Keratinocyte (primary cell): Measurements from ENCODE around the gene CNP. TPM values are rescaled to one million over a fixed set of nuclear protein-coding genes. Genes with fewer than 3 reads are reported as not detected.

Source experiments
- DNase-seq: peaks from one replicate; pipeline ENCODE4 v3.0.0-alpha.2; 2011; ENCODE audit warnings: low read depth, missing footprints, low spot score
- FAIRE-seq: peaks from 2 replicates; lab custom pipeline; 2011; peaks lifted over from hg19 to GRCh38; lab: Jason Lieb, UNC
- H2AFZ ChIP-seq: 2 replicates; pipeline ENCODE4 v1.6.0; 2012; ENCODE audit warnings: low read length, control low read depth, inconsistent platforms; ENCODE audit not compliant: control insufficient read depth
- H3K27ac ChIP-seq: 2 replicates; pipeline ENCODE4 v1.5.1; 2011; ENCODE audit warnings: low read length; ENCODE audit not compliant: control insufficient read depth, insufficient read depth
- H3K27me3 ChIP-seq: 3 replicates; pipeline ENCODE4 v1.6.0; 2011; ENCODE audit warnings: low read length; ENCODE audit not compliant: control insufficient read depth, insufficient read depth; ENCODE audit errors: extremely low read depth
- H3K36me3 ChIP-seq, 2 experiments: 2 replicates in 1 of 2; 3 replicates in 1 of 2; pipeline ENCODE4 v1.5.1; 2011; ENCODE audit warnings: low read length in 2 of 2, mild to moderate bottlenecking in 1 of 2; ENCODE audit not compliant: control insufficient read depth in 2 of 2, insufficient read depth in 2 of 2; ENCODE audit errors: extremely low read depth in 1 of 2
- H3K4me1 ChIP-seq: 3 replicates; pipeline ENCODE4 v1.5.1; 2011; ENCODE audit warnings: low read length; ENCODE audit not compliant: control insufficient read depth, insufficient read depth; ENCODE audit errors: extremely low read depth
- H3K4me2 ChIP-seq: 3 replicates; pipeline ENCODE4 v1.6.0; 2011; ENCODE audit warnings: low read depth, low read length; ENCODE audit not compliant: control insufficient read depth, insufficient read depth; ENCODE audit errors: extremely low read depth
- H3K4me3 ChIP-seq, 3 experiments: fragments of 200-600 bp in 1 of 3; sonication (generic) in 1 of 3; 2 replicates in 2 of 3; 3 replicates in 1 of 3; pipeline ENCODE4 v1.5.1; 2011 to 2016; ENCODE audit warnings: low read length in 3 of 3, mild to moderate bottlenecking in 3 of 3, control low read depth in 2 of 3, inconsistent platforms in 1 of 3, low read depth in 1 of 3, mixed read lengths in 1 of 3, mixed run types in 1 of 3, moderate library complexity in 1 of 3; ENCODE audit not compliant: control insufficient read depth in 2 of 3, insufficient read depth in 2 of 3; ENCODE audit errors: extremely low read depth in 1 of 3
- H3K79me2 ChIP-seq: 2 replicates; pipeline ENCODE4 v1.6.0; 2012; ENCODE audit warnings: low read length; ENCODE audit not compliant: control insufficient read depth, insufficient read depth
- H3K9ac ChIP-seq: 3 replicates; pipeline ENCODE4 v1.6.0; 2011; ENCODE audit warnings: low read length; ENCODE audit not compliant: control insufficient read depth, insufficient read depth; ENCODE audit errors: extremely low read depth
- H3K9me1 ChIP-seq: 3 replicates; pipeline ENCODE4 v1.6.0; 2011; ENCODE audit warnings: low read length; ENCODE audit not compliant: control insufficient read depth, insufficient read depth; ENCODE audit errors: extremely low read depth
- H3K9me3 ChIP-seq: 2 replicates; pipeline ENCODE4 v1.5.1; 2012; ENCODE audit warnings: low read depth, low read length; ENCODE audit not compliant: control insufficient read depth
- H4K20me1 ChIP-seq: 3 replicates; pipeline ENCODE4 v1.6.0; 2011; ENCODE audit warnings: low read length; ENCODE audit not compliant: control insufficient read depth, insufficient read depth; ENCODE audit errors: extremely low read depth
- CTCF ChIP-seq, 3 experiments: IDR thresholded peaks in 1 of 3; conservative IDR thresholded peaks in 1 of 3; optimal IDR thresholded peaks in 1 of 3; 2 replicates in 2 of 3; 3 replicates in 1 of 3; pipeline versions ENCODE3 to v1.5.1; 2011; ENCODE audit warnings: low read length in 3 of 3, mild to moderate bottlenecking in 3 of 3, moderate library complexity in 2 of 3, control low read depth in 1 of 3, inconsistent platforms in 1 of 3; ENCODE audit not compliant: insufficient read depth in 2 of 3; ENCODE audit errors: extremely low read depth in 1 of 3
- EZH2 ChIP-seq: IDR thresholded peaks from one replicate; pipeline ENCODE4 v1.6.1; 2012; ENCODE audit warnings: inconsistent platforms, mild to moderate bottlenecking, low read length, moderate library complexity
- dilution Hi-C: fragments of 300-500 bp; cut with MboI; formaldehyde crosslinking; loops from one replicate; pipeline ENCODE4 v1.7.0; 2020; ENCODE audit warnings: low sequenced_read_pairs; ENCODE audit not compliant: extremely low pct_ligation_motif_present
- polyA plus RNA-seq, 5 experiments: library from polyadenylated mRNA; depleted of rRNA in 3 of 5; stranded (reverse) in 3 of 5; stranded (forward) in 1 of 5; unstranded in 1 of 5; fragments of >200 nt; gene quantifications; 1 replicate in 1 of 5; 2 replicates in 3 of 5; 3 replicates in 1 of 5; pipeline versions ENCODE4 v1.2.1 to v1.2.3, GENCODE V29; 2011 to 2012; ENCODE audit warnings: missing spikeins in 2 of 5, low read depth in 1 of 5, low replicate concordance in 1 of 5

Gene CNP
- polyA plus RNA-seq, 1 donor (not counting 4 experiments of a cell fraction or from before 2014, with no cell fraction given) = 32.4 TPM

GRCh38 chr17:41976142-41976768 is 9.7 kb downstream of the CNP start:
- Histone ChIP-seq H3K36me3 (peaks cover 44 to 48% of the 10 kb centered on the region in 2 experiments), H3K9ac (no peak overlapping the region), H4K20me1 (no peaks in the 10 kb centered on the region), H3K9me1 (no peaks in the 10 kb centered on the region), H3K27me3 (no peaks in the 10 kb centered on the region), H2AFZ (no peak overlapping the region), H3K27ac (no peak overlapping the region), H3K4me2 (no peak overlapping the region), H3K4me1 (peaks cover 5% of the 10 kb centered on the region), H3K9me3 (no peaks in the 10 kb centered on the region), H3K79me2 (peaks cover 3% of the 10 kb centered on the region), H3K4me3 (no peak overlapping the region)
- FAIRE-seq (no peak), DNase-seq (no peak)
- TF ChIP-seq EZH2 (no peak), CTCF (optimal IDR thresholded peaks at IDR 0.05 in 1 of 3, IDR thresholded peaks at IDR 0.05 in 1 of 3, conservative IDR thresholded peaks at IDR 0.05 in 1 of 3; ENCODE audit: extremely low read depth in 1 of 3, insufficient read depth in 2 of 3, low read length in 3 of 3) (no peak)
- dilution Hi-C loops = no loop called here

- Histone ChIP-seq H3K9me1 (no peaks in the 10 kb centered on the region), H3K79me2 (no peaks in the 10 kb centered on the region), H3K4me3 (no peak overlapping the region), H4K20me1 (no peaks in the 10 kb centered on the region), H3K27ac (no peak overlapping the region), H3K4me2 (no peak overlapping the region), H3K36me3 (peaks cover 47 to 48% of the 10 kb centered on the region in 2 experiments), H3K9me3 (no peaks in the 10 kb centered on the region), H2AFZ (no peak overlapping the region), H3K4me1 (peaks cover 5% of the 10 kb centered on the region), H3K27me3 (no peaks in the 10 kb centered on the region), H3K9ac (no peak overlapping the region)
- dilution Hi-C loops = no loop called here
- FAIRE-seq (no peak), DNase-seq (no peak)
- TF ChIP-seq EZH2 (no peak), CTCF (optimal IDR thresholded peaks at IDR 0.05 in 1 of 3, IDR thresholded peaks at IDR 0.05 in 1 of 3, conservative IDR thresholded peaks at IDR 0.05 in 1 of 3; ENCODE audit: extremely low read depth in 1 of 3, insufficient read depth in 2 of 3, low read length in 3 of 3) (no peak)
Measured at GRCh38 chr17:41977991-41978390, 11.4 kb downstream of the CNP start.
